Hematopoietic multipotent progenitor cell treated with erythropoietin and hydrocortisone succinate and interleukin-3 and kit ligand, for 4 days (in vitro differentiated cells): ENCODE data around the gene KDM6A.
A peak's percentile ranks its signal among the peaks of the same experiment; 100 is the strongest.
"Not testable (repeated sequence)": the region's sequence is repeated elsewhere in the genome, so short reads cannot be mapped to it uniquely, and the experiment has no call there.

Source experiments
- DNase-seq: peaks from one replicate; pipeline ENCODE4 v3.0.0-alpha.2; 2015

KDM6A gene

GRCh38 chrX:45011597-45011996, 138.6 kb downstream of the KDM6A start:
- DNase-seq: no peak

DNA sequence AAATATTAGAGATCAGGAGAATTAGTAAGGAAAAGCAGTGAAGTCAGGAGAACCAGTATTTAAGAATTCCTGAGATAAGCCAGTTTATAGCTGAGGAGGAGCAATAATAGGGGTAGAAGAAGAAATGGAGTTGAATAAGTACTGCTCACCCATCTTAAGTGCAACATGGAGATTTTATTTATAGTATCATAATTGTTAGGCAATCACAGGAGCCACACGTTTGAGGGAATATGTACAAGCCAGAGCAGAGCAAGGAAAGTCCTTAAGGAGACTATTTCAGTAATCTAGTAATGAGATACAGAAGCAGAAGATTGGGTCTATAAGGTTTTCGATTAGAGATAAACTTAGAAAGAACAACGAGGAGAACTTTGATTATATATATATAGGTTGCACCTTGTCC, 145.0 kb downstream of the KDM6A start:
- no peak for DNase-seq

- no peak for DNase-seq
Measured at GRCh38 chrX:45022150-45022549, 149.2 kb downstream of the KDM6A start.

- no peak for DNase-seq
Measured at GRCh38 chrX:45024501-45024900, 151.5 kb downstream of the KDM6A start.

DNA sequence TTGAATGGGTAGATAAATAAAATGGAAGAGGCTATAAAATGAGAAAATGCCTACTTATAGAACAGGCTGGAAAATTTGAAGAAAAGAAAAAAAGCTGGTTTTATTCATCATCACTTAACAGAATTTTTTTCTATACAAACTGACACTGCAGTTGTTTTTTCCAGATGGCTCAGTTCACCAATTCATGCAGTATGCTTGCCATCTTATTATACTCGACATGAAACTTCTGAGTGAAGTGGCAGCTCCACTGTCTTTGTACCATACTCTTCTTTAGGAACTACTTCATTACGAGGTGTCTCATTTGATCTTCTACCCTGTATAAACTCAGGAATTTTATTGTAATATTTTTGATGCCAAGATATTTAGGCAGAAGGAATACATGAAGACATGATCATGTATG, 153.0 kb downstream of the KDM6A start:
- no peak for DNase-seq

DNA sequence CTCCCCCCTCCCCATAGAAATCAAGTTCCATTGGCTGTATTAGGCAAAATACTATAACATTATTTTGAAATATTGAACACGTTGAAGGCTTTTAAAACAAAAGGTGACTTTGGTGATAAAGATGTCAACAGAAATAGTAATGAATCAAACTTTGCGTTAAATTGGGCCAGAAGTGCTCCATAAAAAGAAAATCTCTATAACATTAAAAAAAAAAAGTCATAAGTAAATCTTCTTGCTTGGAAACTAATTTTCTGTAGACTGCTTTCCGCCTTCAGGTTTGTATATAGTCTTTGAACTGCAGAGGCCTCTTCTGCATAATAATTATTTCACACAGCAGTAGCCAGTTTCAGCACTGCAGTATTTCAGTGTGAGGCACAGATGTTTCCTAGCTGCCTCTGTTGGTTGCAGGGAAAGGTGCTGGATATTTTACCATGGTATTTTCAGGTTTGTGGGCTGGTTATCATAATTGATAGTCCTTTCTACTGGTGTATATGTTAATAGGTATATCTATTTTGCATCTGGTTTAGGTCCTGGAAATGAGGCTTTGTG, 158.9 kb downstream of the KDM6A start:
- DNase-seq: peak; percentile 15

GRCh38 chrX:45035071-45035470, 162.1 kb downstream of the KDM6A start:
- DNase-seq: no peak

GRCh38 chrX:45036161-45036560, 163.2 kb downstream of the KDM6A start:
- DNase-seq: no peak

DNA sequence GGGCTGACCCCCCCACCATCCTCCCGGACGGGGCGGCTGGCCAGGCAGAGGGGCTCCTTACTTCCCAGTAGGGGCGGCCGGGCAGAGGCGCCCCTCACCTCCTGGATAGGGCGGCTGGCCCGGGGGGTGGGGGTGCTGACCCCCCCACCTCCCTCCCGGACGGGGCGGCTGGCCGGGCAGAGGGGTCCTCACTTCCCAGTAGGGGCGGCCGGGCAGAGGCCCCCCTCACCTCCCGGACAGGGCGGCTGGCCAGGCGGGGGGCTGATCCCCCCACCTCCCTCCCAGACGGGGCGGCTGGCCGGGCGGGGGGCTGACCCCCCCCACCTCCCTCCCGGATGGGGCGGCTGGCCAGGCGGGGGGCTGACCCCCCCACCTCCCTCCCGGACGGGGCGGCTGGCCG, 167.1 kb downstream of the KDM6A start:
- DNase-seq: not testable (repeated sequence)

- no peak for DNase-seq
Measured at GRCh38 chrX:45046417-45046816, 173.4 kb downstream of the KDM6A start.

DNA sequence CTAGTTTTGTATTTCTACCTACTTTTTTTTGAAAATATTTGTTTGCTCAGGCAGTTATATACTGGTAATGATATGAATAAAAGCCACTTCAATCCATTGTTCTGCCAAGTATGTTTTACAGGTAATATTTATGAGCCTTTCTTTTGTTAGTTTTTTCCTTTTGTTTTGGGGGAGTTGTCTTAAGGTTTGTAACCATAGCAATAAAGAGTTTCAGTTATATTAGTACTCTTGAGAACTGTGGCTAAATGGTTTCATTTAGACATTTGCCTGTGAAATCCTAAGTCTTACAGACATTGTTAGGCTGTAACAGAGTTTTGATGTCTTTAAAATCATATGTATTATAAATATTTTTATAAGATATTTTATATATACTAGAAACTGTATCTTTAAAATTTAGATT, 177.6 kb downstream of the KDM6A start:
- no peak for DNase-seq

GRCh38 chrX:45056428-45057145, 183.6 kb downstream of the KDM6A start:
- no peak for DNase-seq

- not testable (repeated sequence) for DNase-seq
Measured at GRCh38 chrX:45059906-45060305, 186.9 kb downstream of the KDM6A start.

DNA sequence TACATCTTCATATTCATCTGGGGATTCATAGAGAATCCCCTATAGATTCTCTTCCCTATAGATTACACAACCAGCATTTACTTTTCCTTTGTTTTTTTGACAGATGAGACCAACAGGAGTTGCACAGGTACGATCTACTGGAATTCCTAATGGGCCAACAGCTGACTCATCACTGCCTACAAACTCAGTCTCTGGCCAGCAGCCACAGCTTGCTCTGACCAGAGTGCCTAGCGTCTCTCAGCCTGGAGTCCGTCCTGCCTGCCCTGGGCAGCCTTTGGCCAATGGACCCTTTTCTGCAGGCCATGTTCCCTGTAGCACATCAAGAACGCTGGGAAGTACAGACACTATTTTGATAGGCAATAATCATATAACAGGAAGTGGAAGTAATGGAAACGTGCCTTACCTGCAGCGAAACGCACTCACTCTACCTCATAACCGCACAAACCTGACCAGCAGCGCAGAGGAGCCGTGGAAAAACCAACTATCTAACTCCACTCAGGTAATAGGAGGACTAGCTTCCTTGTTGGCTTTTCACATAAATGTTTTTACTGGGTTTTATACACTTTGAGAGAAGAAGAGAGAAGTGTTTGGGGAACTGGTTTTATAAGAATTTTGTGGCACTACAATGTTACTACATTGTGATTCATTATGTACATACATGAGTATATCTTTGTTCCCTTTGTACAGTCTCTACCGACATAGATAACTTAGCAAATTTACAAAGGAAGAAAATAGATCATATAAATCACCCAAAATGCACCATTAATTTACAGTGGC, 190.5 kb downstream of the KDM6A start:
- DNase-seq: no peak

GRCh38 chrX:45068569-45068968, 195.6 kb downstream of the KDM6A start:
- DNase-seq: no peak

- peak; percentile 74 for DNase-seq
Measured at GRCh38 chrX:45070116-45071007, 197.4 kb downstream of the KDM6A start.

DNA sequence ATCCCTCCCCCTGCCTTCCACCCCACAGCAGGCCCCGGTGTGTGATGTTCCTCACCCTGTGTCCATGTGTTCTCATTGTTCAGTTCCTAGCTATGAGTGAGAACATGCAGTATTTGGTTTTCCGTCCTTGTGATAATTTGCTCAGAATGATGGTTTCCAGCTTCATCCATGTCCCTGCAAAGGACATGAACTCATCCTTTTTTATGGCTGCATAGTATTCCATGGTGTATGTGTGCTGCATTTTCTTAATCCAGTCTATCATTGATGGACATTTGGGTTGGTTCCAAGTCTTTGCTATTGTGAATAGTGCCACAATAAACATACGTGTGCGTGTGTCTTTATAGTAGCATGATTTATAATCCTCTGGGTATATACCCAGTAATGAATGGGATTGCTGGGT, 200.0 kb downstream of the KDM6A start:
- DNase-seq: not testable (repeated sequence)

DNA sequence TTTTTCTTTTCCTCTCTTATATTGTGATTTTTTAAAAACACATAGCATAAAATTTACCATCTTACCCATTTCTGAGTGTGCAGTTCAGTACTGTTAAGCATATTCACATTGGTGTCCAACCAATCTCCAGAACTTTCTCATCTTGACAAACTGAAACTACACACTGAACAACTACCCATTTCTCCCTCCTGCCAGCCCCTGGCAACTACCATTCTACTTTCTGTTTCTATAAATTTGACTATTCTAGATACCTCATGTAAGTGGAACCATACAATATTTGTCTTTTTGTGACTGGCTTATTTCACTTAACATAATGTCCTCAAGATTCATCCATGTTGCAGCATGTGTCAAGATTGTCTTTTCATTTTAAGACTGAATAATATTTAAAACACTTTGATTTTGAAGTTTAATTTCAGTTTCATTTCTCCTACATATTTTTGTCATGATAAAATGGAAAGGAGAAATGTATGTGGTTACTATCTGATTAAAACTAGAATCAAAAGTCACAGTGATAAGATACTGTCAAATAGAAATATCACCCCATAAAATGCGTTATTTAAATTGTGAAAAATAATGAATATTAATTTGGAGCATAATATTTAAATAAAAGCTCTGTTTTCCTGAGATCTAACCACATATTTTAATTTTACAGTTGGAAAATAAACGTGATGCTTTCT, 204.9 kb downstream of the KDM6A start:
- no peak for DNase-seq

GRCh38 chrX:45083314-45083713, 210.3 kb downstream of the KDM6A start:
- DNase-seq: peak; percentile 39

GRCh38 chrX:45110494-45110893, 237.5 kb downstream of the KDM6A start:
- DNase-seq: no peak

DNA sequence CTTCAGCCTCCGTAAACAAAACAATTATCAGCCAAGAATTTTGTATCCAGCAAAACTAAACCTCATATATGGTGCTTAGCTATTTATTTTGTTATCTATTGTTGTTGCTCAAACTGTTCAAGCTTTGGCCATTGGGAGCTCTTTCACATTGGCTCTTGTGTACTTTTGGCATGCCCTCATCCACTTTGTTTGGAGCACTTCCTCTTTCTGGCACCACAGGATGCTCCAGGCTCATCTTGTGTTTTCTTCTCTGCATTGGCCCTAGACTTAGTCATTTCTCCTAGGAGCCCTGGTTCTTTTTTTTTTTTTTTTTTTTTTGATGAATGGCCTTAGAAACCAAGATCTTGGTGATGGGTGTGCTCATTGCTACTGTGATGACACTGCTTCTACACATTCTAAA, 253.2 kb downstream of the KDM6A start:
- DNase-seq: peak; percentile 12

DNA sequence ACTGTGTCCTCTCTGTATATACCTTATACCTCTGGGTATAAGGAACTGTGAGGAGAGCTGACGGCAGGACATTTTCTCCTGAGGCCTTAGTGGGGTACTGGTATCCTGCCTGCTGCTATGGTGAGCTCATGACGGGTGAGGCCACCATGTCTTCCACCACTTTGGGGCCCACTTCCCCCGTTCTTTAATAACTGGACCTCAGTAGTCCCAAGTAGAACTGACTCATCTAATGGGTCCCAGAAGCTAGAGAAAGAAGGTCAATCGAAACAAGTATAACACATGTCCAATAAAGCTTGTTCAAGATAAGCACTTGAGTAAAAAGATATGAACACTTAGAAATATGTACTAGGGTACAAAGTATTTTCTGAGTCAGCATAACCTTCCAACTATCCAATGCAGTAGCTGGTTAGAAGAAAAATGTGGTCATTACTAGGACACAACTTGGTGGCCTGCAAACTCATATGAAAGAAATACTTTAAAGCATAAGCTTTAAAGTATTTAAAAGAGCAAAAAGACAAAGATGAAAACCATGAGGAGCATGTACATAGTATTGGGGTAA, 256.0 kb downstream of the KDM6A start:
- no peak for DNase-seq
